Stimulated activated naive CD4-positive, alpha-beta T cell (primary cell): Measurements from ENCODE around the gene GANC.
"Not testable (repeated sequence)": the region's sequence is repeated elsewhere in the genome, so short reads cannot be mapped to it uniquely, and the experiment has no call there.

ENCODE experiments used
- DNase-seq, 6 experiments: peaks; one replicate each; lab custom pipeline; 2025; lab: John Stamatoyannopoulos, UW

The GANC gene

GRCh38 chr15:42272939-42273899, at the start of gene GANC, which contains the start of gene TMEM87A:
Gene GANC, plus strand, starts transcription at chr15:42273201. Its CDS starts 1,281 bp downstream, at chr15:42274482.
Gene TMEM87A, minus strand, starts transcription at chr15:42273433. Its CDS starts 35 bp downstream, at chr15:42273398.
- DNase-seq, result peak; percentile 88 to 97 (median 94)

GRCh38 chr15:42226648-42227047, 46.4 kb upstream of the GANC start:
- no peak for DNase-seq

GRCh38 chr15:42228036-42228435, 45.0 kb upstream of the GANC start:
- no peak for DNase-seq

GRCh38 chr15:42228981-42229380, 44.0 kb upstream of the GANC start:
- not testable (repeated sequence) for DNase-seq

- no peak for DNase-seq
Observed at GRCh38 chr15:42231088-42231487, 41.9 kb upstream of the GANC start.

GRCh38 chr15:42232606-42233005, 40.4 kb upstream of the GANC start:
- no peak for DNase-seq

GRCh38 chr15:42233107-42233506, 39.9 kb upstream of the GANC start:
- DNase-seq, result no peak

GRCh38 chr15:42239528-42240182, 33.3 kb upstream of the GANC start:
- no peak for DNase-seq

GRCh38 chr15:42240823-42241222, 32.2 kb upstream of the GANC start:
- no peak for DNase-seq

- DNase-seq, result no peak
Observed at GRCh38 chr15:42253300-42253699, 19.7 kb upstream of the GANC start.

- no peak for DNase-seq
Observed at GRCh38 chr15:42264795-42265194, 8.2 kb upstream of the GANC start.

GRCh38 chr15:42267286-42267685, 5.7 kb upstream of the GANC start:
- DNase-seq, result no peak

GRCh38 chr15:42270551-42270950, 2.5 kb upstream of the GANC start:
- no peak for DNase-seq

- DNase-seq, result no peak
Observed at GRCh38 chr15:42270996-42271395, 2.0 kb upstream of the GANC start.

GRCh38 chr15:42273900-42274701, 1.1 kb downstream of the GANC start:
- DNase-seq, result peak; percentile 22 to 87 (median 62)

GRCh38 chr15:42274702-42274989, 1.6 kb downstream of the GANC start:
- no peak for DNase-seq

- DNase-seq, result no peak
Observed at GRCh38 chr15:42275780-42276391, 2.9 kb downstream of the GANC start.

- DNase-seq, result no peak
Observed at GRCh38 chr15:42276762-42277161, 3.8 kb downstream of the GANC start.

GRCh38 chr15:42279234-42279723, 6.3 kb downstream of the GANC start:
- no peak for DNase-seq

- DNase-seq, result no peak
Observed at GRCh38 chr15:42282344-42282743, 9.3 kb downstream of the GANC start.

- no peak for DNase-seq
Observed at GRCh38 chr15:42282926-42283325, 9.9 kb downstream of the GANC start.

- no peak for DNase-seq
Observed at GRCh38 chr15:42283671-42284070, 10.7 kb downstream of the GANC start.
